ENCODE results near the gene RNGTT.

DNA sequence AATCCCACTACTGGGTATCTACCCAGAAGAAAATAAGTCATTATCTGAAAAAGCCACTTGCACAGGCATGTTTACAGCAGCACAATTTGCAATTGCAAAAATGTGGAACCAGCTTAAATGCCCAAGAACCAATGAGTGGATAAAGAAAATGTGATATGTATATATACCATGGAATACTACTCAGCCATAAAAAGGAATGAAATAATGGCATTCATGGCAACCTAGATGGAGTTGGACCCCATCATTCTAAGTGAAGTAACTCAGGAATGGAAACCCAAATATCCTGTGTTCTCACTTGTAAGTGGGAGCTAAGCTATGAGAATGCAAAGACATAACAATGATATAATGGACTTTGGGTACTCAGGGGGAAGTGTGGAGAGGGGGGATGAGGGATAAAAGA lies 4.6 kb downstream of the RNGTT start:
- TF ChIP-seq CTCF (IDR thresholded peaks at IDR 0.05) = no peak
- no peak for TF ChIP-seq POLR2AphosphoS5 (IDR thresholded peaks at IDR 0.05; ENCODE audit: insufficient read depth in 1 of 2, low read depth in 1 of 2)
- TF ChIP-seq POLR2A (IDR thresholded peaks at IDR 0.05) = no peak

Data from vagina (tissue), 2 donors.